Spleen (tissue), 11 donors: Measurements from ENCODE around the gene SLC24A3. TPM values are rescaled to one million over a fixed set of nuclear protein-coding genes. Genes with fewer than 3 reads are reported as not detected.

ENCODE experiments used
- DNase-seq: peaks from one replicate; pipeline ENCODE4 v3.0.0-alpha.2; 2020
- H3K27ac ChIP-seq, 8 donors: fragments of 200-600 bp; sonication (generic) in 7 of 8; 1 replicate in 4 of 8; 2 replicates in 4 of 8; pipeline versions ENCODE4 v1.5.0 to v1.8.0; 2016 to 2021; ENCODE audit warnings: inconsistent platforms in 4 of 8, mild to moderate bottlenecking in 4 of 8, moderate library complexity in 1 of 8
- H3K27me3 ChIP-seq, 7 donors: fragments of 200-600 bp; sonication (generic) in 6 of 7; replicated peaks in 1 of 7; 1 replicate in 4 of 7; 2 replicates in 3 of 7; pipeline versions ENCODE4 v1.5.0 to v1.8.0; 2016 to 2021; ENCODE audit warnings: inconsistent platforms in 3 of 7, mild to moderate bottlenecking in 1 of 7
- H3K36me3 ChIP-seq, 6 donors: fragments of 200-600 bp; sonication (generic) in 5 of 6; 1 replicate in 4 of 6; 2 replicates in 2 of 6; pipeline versions ENCODE4 v1.5.0 to v1.8.0; 2016 to 2021; ENCODE audit warnings: inconsistent platforms in 2 of 6
- H3K4me1 ChIP-seq, 6 donors: fragments of 200-600 bp; sonication (generic) in 5 of 6; 1 replicate in 3 of 6; 2 replicates in 3 of 6; pipeline versions ENCODE4 v1.5.0 to v1.8.0; 2016 to 2021; ENCODE audit warnings: inconsistent platforms in 3 of 6
- H3K4me3 ChIP-seq, 8 donors: fragments of 200-600 bp; sonication (generic) in 7 of 8; 1 replicate in 4 of 8; 2 replicates in 4 of 8; pipeline versions ENCODE4 v1.5.0 to v1.8.0; 2016 to 2021; ENCODE audit warnings: inconsistent platforms in 4 of 8, mild to moderate bottlenecking in 4 of 8, moderate library complexity in 2 of 8
- H3K9me3 ChIP-seq, 8 donors: fragments of 200-600 bp; sonication (generic) in 7 of 8; 1 replicate in 4 of 8; 2 replicates in 4 of 8; pipeline versions ENCODE4 v1.5.0 to v1.8.0; 2016 to 2021; ENCODE audit warnings: inconsistent platforms in 4 of 8
- POLR2A ChIP-seq, 3 donors: fragments of 450-650 bp; IDR thresholded peaks; one replicate each; pipeline ENCODE4 v1.5.1; 2017; ENCODE audit warnings: antibody characterized with exemption in 3 of 3, mild to moderate bottlenecking in 1 of 3
- POLR2AphosphoS5 ChIP-seq, 3 donors: sonication (generic); formaldehyde crosslinking; IDR thresholded peaks; one replicate each; pipeline ENCODE4 v1.5.1; 2017; ENCODE audit warnings: antibody characterized with exemption in 3 of 3
- WGBS, 5 donors: extraction: QIAGEN DNeasy Blood & Tissue Kit in 3 of 5; methylation state at CpG; one replicate each; pipeline versions ENCODE4 v1.1.5 to v1.1.7; 2013 to 2018; 5-methylcytosine and 5-hydroxymethylcytosine counted together
- intact Hi-C: fragments of 100-400 bp; cut with DNase I; formaldehyde crosslinking; loops from one replicate; pipeline ENCODE4 v1.15.0; 2023; ENCODE audit warnings: low total_unique reads
- polyA plus RNA-seq, 3 donors: library from polyadenylated mRNA; stranded (reverse); fragments of 200-250 nt; gene quantifications; one replicate each; pipeline ENCODE4 v1.2.1, GENCODE V29; 2013
- total RNA-seq, 7 donors: library from RNA; depleted of rRNA in 3 of 7; stranded (reverse); fragments of >200 nt in 3 of 7; fragmentation: NEBNext Ultra II Directional in 4 of 7; extraction: Animal tissue kit (Norgen Biotek cat#: 25700) in 4 of 7; gene quantifications; one replicate each; pipeline versions ENCODE4 v1.1.0 to v1.2.1, GENCODE V29; 2016 to 2021
- TF ChIP-seq, protein P1 (sequence below), 11 experiments: fragments of 200-600 bp in 7 of 11; fragments of 450-650 bp in 4 of 11; sonication (generic) in 4 of 11; IDR thresholded peaks in 8 of 11; conservative IDR thresholded peaks in 3 of 11; 1 replicate in 7 of 11; 2 replicates in 4 of 11; pipeline versions ENCODE4 v1.4.0 to v1.8.0; 2016 to 2021; ENCODE audit warnings: antibody characterized with exemption in 11 of 11, inconsistent platforms in 4 of 11, mild to moderate bottlenecking in 1 of 11
- donor health status: healthy with polysubstance abuse.
- donor health status: DM: no; HTN: no; CAD: no; lungs with moderate emphysema.
- donor health status: DM: no; HTN: no; CAD: no.
- donor health status: Bipolar disorder and iron deficiency.
- donor health status: healthy.
- donor health status: DM: no; HTN: no; CAD: no.
- donor health status: DM: yes; HTN: yes; CAD: no.

SLC24A3 gene
- total and polyA plus RNA-seq, 10 donors = 0.37 to 3.9 (median 2.6) TPM

- H3K27me3 ChIP-seq = no peaks in the 10 kb centered on the region
- intact Hi-C loops = no loop called here
- WGBS, 5 donors = 65 to 75% (median 67%) methylated on average over 3 of the region's 3 CpGs
Observed at GRCh38 chr20:19457611-19458010, 245.2 kb downstream of the SLC24A3 start.

GRCh38 chr20:19460386-19460785 is 247.9 kb downstream of the SLC24A3 start:
- no peaks in the 10 kb centered on the region for H3K27me3 ChIP-seq
- 76 to 91% (median 84%) methylated on average over 6 of the region's 6 CpGs for WGBS, 5 donors
- no peak for DNase-seq
- H3K9me3 ChIP-seq = no peaks in the 10 kb centered on the region
- no peak overlapping the region for H3K4me3 ChIP-seq
- TF ChIP-seq POLR2A (IDR thresholded peaks at IDR 0.05) (no peak), POLR2AphosphoS5 (IDR thresholded peaks at IDR 0.05) (no peak)
- TF ChIP-seq, protein P1, sequence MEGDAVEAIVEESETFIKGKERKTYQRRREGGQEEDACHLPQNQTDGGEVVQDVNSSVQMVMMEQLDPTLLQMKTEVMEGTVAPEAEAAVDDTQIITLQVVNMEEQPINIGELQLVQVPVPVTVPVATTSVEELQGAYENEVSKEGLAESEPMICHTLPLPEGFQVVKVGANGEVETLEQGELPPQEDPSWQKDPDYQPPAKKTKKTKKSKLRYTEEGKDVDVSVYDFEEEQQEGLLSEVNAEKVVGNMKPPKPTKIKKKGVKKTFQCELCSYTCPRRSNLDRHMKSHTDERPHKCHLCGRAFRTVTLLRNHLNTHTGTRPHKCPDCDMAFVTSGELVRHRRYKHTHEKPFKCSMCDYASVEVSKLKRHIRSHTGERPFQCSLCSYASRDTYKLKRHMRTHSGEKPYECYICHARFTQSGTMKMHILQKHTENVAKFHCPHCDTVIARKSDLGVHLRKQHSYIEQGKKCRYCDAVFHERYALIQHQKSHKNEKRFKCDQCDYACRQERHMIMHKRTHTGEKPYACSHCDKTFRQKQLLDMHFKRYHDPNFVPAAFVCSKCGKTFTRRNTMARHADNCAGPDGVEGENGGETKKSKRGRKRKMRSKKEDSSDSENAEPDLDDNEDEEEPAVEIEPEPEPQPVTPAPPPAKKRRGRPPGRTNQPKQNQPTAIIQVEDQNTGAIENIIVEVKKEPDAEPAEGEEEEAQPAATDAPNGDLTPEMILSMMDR (IDR thresholded peaks at IDR 0.05 in 8 of 11, conservative IDR thresholded peaks at IDR 0.05 in 3 of 11) = no peak
- H3K36me3 ChIP-seq = no peaks in the 10 kb centered on the region
- no peaks in the 10 kb centered on the region for H3K4me1 ChIP-seq
- intact Hi-C loops = no loop called here
- H3K27ac ChIP-seq = no peak overlapping the region

More at GRCh38 chr20:19457611-19458010, 245.2 kb downstream of the SLC24A3 start:
- Histone ChIP-seq H3K4me1 (no peaks in the 10 kb centered on the region), H3K27ac (no peak overlapping the region), H3K9me3 (no peaks in the 10 kb centered on the region), H3K4me3 (no peak overlapping the region), H3K36me3 (no peaks in the 10 kb centered on the region)
- no peak for DNase-seq
- TF ChIP-seq, protein P1 (IDR thresholded peaks at IDR 0.05 in 8 of 11, conservative IDR thresholded peaks at IDR 0.05 in 3 of 11) = no peak
- no peak for TF ChIP-seq POLR2AphosphoS5 (IDR thresholded peaks at IDR 0.05)

DNA sequence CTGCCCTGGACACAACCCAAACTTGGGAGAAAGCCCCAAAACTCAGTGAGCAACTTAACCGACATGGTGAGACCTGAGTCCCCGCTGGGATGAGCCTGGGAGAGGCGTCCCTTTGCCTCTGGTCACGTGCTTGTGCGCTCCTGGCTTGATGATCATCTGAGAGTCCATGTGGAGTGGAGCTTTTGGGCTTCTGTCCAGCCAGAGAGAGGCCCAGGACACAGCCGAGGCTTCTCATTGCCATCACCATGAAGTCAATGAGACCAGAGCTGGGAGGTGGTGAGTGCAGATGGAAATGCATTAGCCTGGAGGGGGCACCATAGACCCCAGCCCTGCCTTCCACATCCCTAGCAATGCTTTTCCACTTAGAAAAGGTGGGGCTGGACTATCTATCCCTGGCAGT is 250.0 kb downstream of the SLC24A3 start:
- no peaks in the 10 kb centered on the region for H3K9me3 ChIP-seq
- H3K4me3 ChIP-seq = no peak overlapping the region
- peaks cover 0 to 4% (median 0%) of the 10 kb centered on the region in 7 donors for H3K27me3 ChIP-seq
- no peaks in the 10 kb centered on the region for H3K4me1 ChIP-seq
- intact Hi-C loops = no loop called here
- WGBS, 5 donors = 82 to 100% (median 87%) methylated on average over 1 to 6 of the region's 6 CpGs; no CpG with 5 or more reads in 1 of the 5 donors
- H3K27ac ChIP-seq = no peak overlapping the region
- TF ChIP-seq POLR2AphosphoS5 (IDR thresholded peaks at IDR 0.05) = no peak
- TF ChIP-seq, protein P1 (IDR thresholded peaks at IDR 0.05 in 8 of 11, conservative IDR thresholded peaks at IDR 0.05 in 3 of 11) = no peak
- no peak for TF ChIP-seq POLR2A (IDR thresholded peaks at IDR 0.05)
- DNase-seq = no peak
- no peaks in the 10 kb centered on the region for H3K36me3 ChIP-seq

- no peak for TF ChIP-seq POLR2A (IDR thresholded peaks at IDR 0.05)
- no peak for TF ChIP-seq POLR2AphosphoS5 (IDR thresholded peaks at IDR 0.05)
- TF ChIP-seq, protein P1 (IDR thresholded peaks at IDR 0.05 in 8 of 11, conservative IDR thresholded peaks at IDR 0.05 in 3 of 11) = no peak
- DNase-seq = no peak
- 84 to 90% (median 86%) methylated on average over 4 of the region's 4 CpGs for WGBS, 5 donors
- no peaks in the 10 kb centered on the region for H3K9me3 ChIP-seq
- no peaks in the 10 kb centered on the region for H3K36me3 ChIP-seq
- H3K27me3 ChIP-seq = peaks cover 0 to 8% (median 0%) of the 10 kb centered on the region in 7 donors
- H3K27ac ChIP-seq = no peak overlapping the region
- H3K4me1 ChIP-seq = no peaks in the 10 kb centered on the region
- no peak overlapping the region for H3K4me3 ChIP-seq
- intact Hi-C loops = no loop called here
Observed at GRCh38 chr20:19463597-19463996, 251.2 kb downstream of the SLC24A3 start.
